Cardiac fibroblast (primary cell): ENCODE data around the gene TRNP1.

Experiments used
- DNase-seq, 2 donors: peaks; one replicate each; pipeline versions ENCODE4 v3.0.0 to v3.0.0-alpha.2; 2010; ENCODE audit warnings: low read depth in 2 of 2
- H3K4me3 ChIP-seq, 2 donors: replicated peaks in 1 of 2; 1 replicate in 1 of 2; 2 replicates in 1 of 2; pipeline ENCODE4 v1.5.1; 2011; ENCODE audit warnings: low read depth in 2 of 2, low read length in 2 of 2, mild to moderate bottlenecking in 2 of 2, moderate library complexity in 1 of 2
- TF ChIP-seq, protein P1 (sequence below): IDR thresholded peaks from one replicate; pipeline ENCODE4 v1.5.1; 2011; ENCODE audit warnings: low read depth, mild to moderate bottlenecking, low read length, inconsistent platforms

Gene TRNP1

DNA sequence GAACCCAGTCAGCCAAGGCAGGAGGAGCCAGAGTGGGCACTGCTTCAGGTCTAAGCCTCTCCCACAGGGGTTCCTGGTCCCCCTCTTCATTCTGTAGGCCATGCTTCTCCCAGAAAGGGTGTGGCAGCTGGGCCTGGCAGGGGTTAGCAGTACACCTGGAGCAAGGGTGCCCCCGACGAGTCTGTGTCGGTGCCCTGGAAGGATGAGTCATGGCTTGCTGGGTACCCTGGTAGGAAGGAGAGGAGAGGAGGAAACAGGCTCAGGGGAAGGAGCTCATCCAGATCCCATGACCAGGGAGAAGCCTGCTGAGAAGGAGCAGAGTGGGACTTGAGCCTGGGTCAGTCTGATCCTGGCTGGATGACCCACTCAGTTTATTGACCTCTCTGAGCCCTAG, 43.6 kb upstream of the TRNP1 start:
- no peak for DNase-seq
- no peak overlapping the region for H3K4me3 ChIP-seq
- TF ChIP-seq, protein P1, sequence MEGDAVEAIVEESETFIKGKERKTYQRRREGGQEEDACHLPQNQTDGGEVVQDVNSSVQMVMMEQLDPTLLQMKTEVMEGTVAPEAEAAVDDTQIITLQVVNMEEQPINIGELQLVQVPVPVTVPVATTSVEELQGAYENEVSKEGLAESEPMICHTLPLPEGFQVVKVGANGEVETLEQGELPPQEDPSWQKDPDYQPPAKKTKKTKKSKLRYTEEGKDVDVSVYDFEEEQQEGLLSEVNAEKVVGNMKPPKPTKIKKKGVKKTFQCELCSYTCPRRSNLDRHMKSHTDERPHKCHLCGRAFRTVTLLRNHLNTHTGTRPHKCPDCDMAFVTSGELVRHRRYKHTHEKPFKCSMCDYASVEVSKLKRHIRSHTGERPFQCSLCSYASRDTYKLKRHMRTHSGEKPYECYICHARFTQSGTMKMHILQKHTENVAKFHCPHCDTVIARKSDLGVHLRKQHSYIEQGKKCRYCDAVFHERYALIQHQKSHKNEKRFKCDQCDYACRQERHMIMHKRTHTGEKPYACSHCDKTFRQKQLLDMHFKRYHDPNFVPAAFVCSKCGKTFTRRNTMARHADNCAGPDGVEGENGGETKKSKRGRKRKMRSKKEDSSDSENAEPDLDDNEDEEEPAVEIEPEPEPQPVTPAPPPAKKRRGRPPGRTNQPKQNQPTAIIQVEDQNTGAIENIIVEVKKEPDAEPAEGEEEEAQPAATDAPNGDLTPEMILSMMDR, result no peak

DNA sequence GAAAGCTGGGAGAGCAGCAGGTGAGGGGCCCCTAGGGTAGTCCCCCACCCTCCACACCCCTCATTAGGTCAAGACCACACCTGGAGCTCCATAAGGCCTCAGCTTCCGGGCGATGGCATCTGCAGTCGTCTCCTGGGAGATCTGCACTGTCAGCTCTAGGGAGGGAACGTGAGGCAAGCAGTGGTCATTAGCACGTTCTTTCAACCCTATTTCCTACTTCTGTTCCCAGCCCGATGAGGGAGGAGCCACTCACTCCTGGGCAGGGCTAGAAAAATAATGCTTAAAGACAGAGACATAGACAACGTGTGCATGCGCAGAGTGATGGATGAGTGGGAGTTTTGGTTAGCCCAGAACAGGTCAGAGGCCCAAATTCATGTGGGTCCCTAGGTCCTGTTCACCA, 42.9 kb upstream of the TRNP1 start:
- H3K4me3 ChIP-seq, result no peak overlapping the region
- DNase-seq, result no peak
- TF ChIP-seq, protein P1, result no peak

DNA sequence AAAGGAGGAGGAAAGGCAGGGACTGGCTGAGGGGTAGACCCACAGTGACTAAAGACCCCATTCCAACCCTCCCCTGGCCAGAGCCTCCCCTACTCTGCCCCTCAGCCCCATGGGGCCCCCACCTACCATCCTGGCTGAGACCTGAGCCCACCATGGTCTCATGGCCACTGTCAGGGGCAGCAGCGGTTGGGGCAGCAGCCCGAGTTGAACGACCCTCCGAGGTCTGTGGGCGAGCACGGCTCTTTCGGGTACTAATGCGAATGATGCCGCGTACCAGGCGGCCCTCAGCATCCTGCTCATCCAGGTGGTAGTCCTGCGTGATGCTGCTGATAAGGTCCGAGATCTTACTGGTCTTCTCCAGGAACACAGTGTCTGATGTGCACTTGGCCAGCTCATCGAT, 42.3 kb upstream of the TRNP1 start:
- TF ChIP-seq, protein P1, result no peak
- DNase-seq, result no peak
- H3K4me3 ChIP-seq, result no peak overlapping the region

DNA sequence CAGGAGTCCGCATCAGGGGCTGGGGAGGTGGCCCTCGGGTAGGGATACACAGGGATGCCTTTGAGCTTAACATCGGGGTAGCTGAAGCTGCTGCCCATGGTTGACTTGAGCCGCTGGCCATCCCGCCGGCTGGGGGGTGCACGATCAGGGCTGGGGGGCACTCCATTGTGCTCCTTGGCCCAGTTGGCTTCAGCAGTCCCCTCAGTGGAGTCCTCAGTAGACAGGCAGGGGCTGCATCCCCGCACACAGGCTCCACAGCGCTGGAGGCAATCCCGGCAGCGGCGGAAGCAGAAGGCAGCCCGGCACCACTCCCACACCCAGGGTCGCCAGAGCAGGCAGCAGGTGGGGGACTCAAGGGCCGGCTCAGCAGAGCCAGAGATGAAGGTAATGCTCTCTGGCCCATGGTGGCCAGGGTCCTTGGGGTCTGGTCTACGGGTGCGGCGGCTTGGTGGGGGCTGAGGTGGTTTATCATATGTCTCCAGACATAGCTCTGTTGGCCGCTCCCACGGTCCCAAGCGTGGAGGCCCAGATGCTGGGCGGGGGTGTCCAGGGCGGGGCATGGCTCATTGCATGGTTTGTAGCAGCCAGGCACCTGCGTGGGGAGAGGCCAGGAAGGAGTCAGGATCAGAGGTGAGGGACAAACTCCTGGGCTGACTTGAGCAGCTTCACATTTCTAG, 41.5 kb upstream of the TRNP1 start:
- H3K4me3 ChIP-seq, result no peak overlapping the region

DNA sequence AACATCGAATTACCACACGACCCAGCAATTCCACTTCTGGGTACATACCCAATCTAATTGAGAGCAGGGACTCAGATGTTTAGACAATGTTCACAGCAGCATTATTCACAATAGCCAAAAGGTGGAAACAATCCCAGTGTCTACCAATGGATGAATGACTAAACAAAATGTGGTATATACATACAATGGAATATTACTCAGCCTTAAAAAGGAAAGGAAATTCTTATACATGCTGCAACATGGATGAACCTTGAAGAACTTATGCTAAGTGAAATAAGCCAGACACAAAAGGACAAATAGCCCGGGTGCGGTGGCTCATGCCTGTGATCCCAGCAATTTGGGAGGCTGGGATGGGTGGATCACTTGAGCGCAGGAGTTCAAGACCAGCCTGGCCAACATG, 40.1 kb upstream of the TRNP1 start:
- DNase-seq, result no peak
- no peak overlapping the region for H3K4me3 ChIP-seq
- TF ChIP-seq, protein P1, result no peak

More for the DNA sequence above, 41.5 kb upstream of the TRNP1 start:
- TF ChIP-seq, protein P1, result no peak
- no peak for DNase-seq

DNA sequence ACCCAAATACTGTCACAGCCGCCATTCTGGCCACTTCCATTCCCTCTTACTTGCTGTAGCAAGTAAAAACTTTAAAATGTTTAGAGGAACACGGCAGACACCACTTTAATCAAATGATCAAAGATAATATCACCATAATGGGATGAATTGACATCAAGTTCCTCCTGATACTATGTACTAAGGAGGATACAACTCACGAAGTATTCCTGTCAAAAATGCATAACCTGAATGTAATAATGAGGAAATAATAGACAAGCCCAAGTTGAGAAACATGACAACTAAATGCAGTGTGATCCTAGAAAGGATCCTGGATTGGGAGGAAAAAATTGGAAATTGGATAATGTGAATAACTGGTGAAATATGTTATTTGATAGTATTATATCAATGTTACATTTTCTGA, 37.2 kb upstream of the TRNP1 start:
- TF ChIP-seq, protein P1, result no peak
- DNase-seq, result no peak
- no peak overlapping the region for H3K4me3 ChIP-seq

DNA sequence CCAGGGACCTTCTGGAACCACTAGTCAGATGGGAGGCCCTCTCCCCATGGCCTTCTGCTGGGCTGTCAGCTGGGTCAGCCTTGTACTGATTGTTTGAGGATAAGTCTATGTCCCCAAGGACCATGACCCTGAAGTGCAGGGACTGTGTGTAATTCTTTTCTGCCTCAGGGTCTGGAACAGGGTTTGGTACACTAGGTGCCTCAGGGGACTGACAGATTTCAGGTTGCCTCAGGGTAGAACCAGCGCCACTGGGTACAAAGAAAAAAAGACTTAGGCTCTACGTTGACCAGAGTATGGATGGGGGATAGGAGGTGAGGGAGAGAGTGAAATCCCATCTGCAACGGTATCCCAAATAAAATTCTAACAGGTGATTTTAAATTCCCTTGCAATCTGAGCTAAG, 36.2 kb upstream of the TRNP1 start:
- H3K4me3 ChIP-seq, result no peak overlapping the region
- TF ChIP-seq, protein P1, result no peak
- DNase-seq, result no peak
